ENCODE measurements around the gene ZNF214.
"Not testable (repeated sequence)": the region's sequence is repeated elsewhere in the genome, so short reads cannot be mapped to it uniquely, and the experiment has no call there.

ZNF214 gene

DNA sequence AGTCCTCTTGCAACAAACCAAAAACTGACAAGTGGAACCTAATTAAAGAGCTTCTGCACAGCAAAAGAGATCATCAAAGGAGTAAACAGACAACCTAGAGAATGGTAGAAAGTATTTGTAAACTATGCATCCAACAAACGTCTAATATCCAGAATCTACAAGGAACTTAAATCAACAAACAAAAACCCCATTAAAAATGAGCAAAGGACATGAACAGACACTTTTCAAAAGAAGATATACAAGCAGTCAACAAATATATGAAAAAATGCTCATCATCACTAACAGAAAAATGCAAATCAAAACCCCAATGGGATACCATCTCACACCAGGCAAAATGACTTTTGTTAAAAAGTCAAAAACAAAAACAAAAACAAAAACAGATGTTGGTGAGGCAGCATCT lies 33.7 kb downstream of the ZNF214 start:
- no peak for DNase-seq

DNA sequence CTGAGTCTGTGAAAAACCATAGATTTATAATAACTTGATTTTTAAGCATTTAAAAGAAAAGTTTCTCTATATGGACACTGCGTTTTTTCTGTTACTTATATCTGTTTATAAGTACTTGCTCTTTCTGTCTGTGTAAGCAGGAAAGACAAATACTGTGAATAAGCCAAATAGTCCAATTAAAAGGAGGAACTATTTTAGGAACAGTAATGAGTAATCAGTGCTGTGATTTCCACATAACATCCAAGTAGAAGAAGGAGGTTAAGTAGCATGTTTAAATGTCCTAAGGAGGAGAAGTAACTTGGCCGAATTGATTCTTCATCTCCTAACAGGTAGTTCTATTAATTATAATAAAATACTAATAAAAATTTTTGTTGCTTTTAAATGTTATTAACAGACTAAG lies 40.8 kb downstream of the ZNF214 start:
- no peak for DNase-seq

- DNase-seq = not testable (repeated sequence)
Observed at GRCh38 chr11:6969854-6970253, 50.3 kb downstream of the ZNF214 start.

DNA sequence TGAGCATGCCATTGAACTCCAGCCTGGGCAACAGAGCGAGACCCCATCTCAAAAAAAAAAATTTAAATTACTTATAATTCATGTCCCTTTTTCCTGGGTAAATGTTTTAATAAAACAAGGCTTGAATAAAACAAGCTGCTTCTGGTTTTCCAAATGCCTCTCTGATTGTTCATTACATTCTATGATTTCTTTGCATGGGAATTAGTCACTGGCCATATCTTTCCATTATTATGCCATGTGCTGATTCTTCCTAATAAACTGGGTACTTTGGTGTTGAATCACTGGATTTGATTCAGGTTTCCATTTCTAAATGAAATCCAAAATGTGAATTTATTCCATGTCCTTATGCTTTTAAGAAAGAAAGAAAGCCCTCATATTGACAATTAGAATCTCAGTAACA lies 51.3 kb downstream of the ZNF214 start:
- no peak for DNase-seq

GRCh38 chr11:6962673-6963072 lies 57.5 kb downstream of the ZNF214 start:
- no peak for DNase-seq

GRCh38 chr11:6962141-6962540 lies 58.0 kb downstream of the ZNF214 start:
- DNase-seq = no peak

DNA sequence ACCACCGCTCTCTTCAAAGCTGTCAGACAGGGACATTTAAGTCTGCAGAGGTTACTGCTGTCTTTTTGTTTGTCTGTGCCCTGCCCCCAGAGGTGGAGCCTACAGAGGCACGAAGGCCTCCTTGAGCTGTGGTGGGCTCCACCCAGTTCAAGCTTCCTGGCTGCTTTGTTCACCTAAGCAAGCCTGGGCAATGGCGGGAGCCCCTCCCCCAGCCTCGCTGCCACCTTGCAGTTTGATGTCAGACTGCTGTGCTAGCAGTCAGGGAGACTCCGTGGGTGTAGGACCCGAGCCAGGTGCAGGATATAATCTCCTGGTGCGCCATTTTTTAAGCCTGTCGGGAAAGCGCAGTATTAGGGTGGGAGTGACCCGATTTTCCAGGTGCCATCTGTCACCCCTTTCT lies 65.9 kb downstream of the ZNF214 start:
- DNase-seq = not testable (repeated sequence)
